GM18909 (cell line): ENCODE results near the gene SMG1.
"Not testable (repeated sequence)": the region's sequence is repeated elsewhere in the genome, so short reads cannot be mapped to it uniquely, and the experiment has no call there.

ENCODE experiments used
- ATAC-seq: cut with Tn5 transposase; IDR thresholded peaks from one replicate; pipeline ENCODE4 v1.9.1; 2021; ENCODE audit warnings: mild to moderate bottlenecking; ENCODE audit not compliant: unreplicated experiment, poor library complexity

The SMG1 gene

GRCh38 chr16:18862891-18863290 lies 63.3 kb downstream of the SMG1 start:
- ATAC-seq: not testable (repeated sequence)

- no peak for ATAC-seq
Observed at GRCh38 chr16:18855196-18855595, 71.0 kb downstream of the SMG1 start.

- ATAC-seq: no peak
Observed at GRCh38 chr16:18853694-18854093, 72.5 kb downstream of the SMG1 start.

GRCh38 chr16:18852647-18853046 lies 73.6 kb downstream of the SMG1 start:
- ATAC-seq: no peak

- ATAC-seq: no peak
Observed at GRCh38 chr16:18846416-18846815, 79.8 kb downstream of the SMG1 start.

- no peak for ATAC-seq
Observed at GRCh38 chr16:18842565-18842964, 83.6 kb downstream of the SMG1 start.

- no peak for ATAC-seq
Observed at GRCh38 chr16:18841833-18842525, 84.2 kb downstream of the SMG1 start.

GRCh38 chr16:18839555-18839954 lies 86.7 kb downstream of the SMG1 start:
- ATAC-seq: no peak

- no peak for ATAC-seq
Observed at GRCh38 chr16:18836702-18837101, 89.5 kb downstream of the SMG1 start.

GRCh38 chr16:18834864-18835263 lies 91.3 kb downstream of the SMG1 start:
- ATAC-seq: no peak

- no peak for ATAC-seq
Observed at GRCh38 chr16:18833707-18834505, 92.3 kb downstream of the SMG1 start.

- ATAC-seq: no peak
Observed at GRCh38 chr16:18832613-18833012, 93.6 kb downstream of the SMG1 start.

GRCh38 chr16:18832006-18832405 lies 94.2 kb downstream of the SMG1 start:
- no peak for ATAC-seq

- ATAC-seq: no peak
Observed at GRCh38 chr16:18829251-18829650, 97.0 kb downstream of the SMG1 start.

- ATAC-seq: no peak
Observed at GRCh38 chr16:18827890-18828289, 98.3 kb downstream of the SMG1 start.

- ATAC-seq: no peak
Observed at GRCh38 chr16:18816286-18816685, 109.9 kb downstream of the SMG1 start.

- no peak for ATAC-seq
Observed at GRCh38 chr16:18811925-18812324, 114.3 kb downstream of the SMG1 start.

- no peak for ATAC-seq
Observed at GRCh38 chr16:18809165-18809564, 117.0 kb downstream of the SMG1 start.

GRCh38 chr16:18805257-18805773 lies 120.9 kb downstream of the SMG1 start:
- ATAC-seq: no peak

GRCh38 chr16:18804540-18804939 lies 121.7 kb downstream of the SMG1 start:
- ATAC-seq: no peak
